Prostate gland (tissue), 2 donors: ENCODE measurements around the gene PDP2. TPM values are rescaled to one million over a fixed set of nuclear protein-coding genes. Genes with fewer than 3 reads are reported as not detected.
"Not testable (repeated sequence)": the region's sequence is repeated elsewhere in the genome, so short reads cannot be mapped to it uniquely, and the experiment has no call there.

ENCODE experiments used
- DNase-seq: peaks from one replicate; pipeline ENCODE4 v3.0.0-alpha.2; 2019; ENCODE audit warnings: low spot score
- H3K27ac ChIP-seq, 2 donors: fragments of 200-600 bp; sonication (generic); 2 replicates each; pipeline ENCODE4 v1.5.1; 2017 to 2019
- H3K27me3 ChIP-seq: fragments of 200-600 bp; sonication (generic); replicated peaks from 2 replicates; pipeline ENCODE4 v1.5.1; 2019; ENCODE audit not compliant: insufficient read depth
- H3K36me3 ChIP-seq, 2 donors: fragments of 200-600 bp; sonication (generic); 1 replicate in 1 of 2; 2 replicates in 1 of 2; pipeline versions ENCODE4 v1.5.1 to v1.8.1; 2017 to 2019
- H3K4me1 ChIP-seq: fragments of 200-600 bp; sonication (generic); replicated peaks from 2 replicates; pipeline ENCODE4 v1.5.1; 2019
- H3K4me3 ChIP-seq, 2 donors: fragments of 200-600 bp; sonication (generic); 2 replicates each; pipeline ENCODE4 v1.5.1; 2017 to 2019
- H3K9me3 ChIP-seq: fragments of 200-600 bp; sonication (generic); 2 replicates; pipeline ENCODE4 v1.5.1; 2017
- POLR2A ChIP-seq: fragments of 450-650 bp; IDR thresholded peaks from one replicate; pipeline ENCODE4 v1.6.1; 2016; ENCODE audit warnings: antibody characterized with exemption, mild to moderate bottlenecking
- POLR2AphosphoS5 ChIP-seq: sonication (generic); formaldehyde crosslinking; IDR thresholded peaks from one replicate; pipeline ENCODE4 v1.6.1; 2017; ENCODE audit warnings: antibody characterized with exemption
- WGBS: methylation state at CpG from one replicate; pipeline ENCODE4 v1.1.5; 2018; 5-methylcytosine and 5-hydroxymethylcytosine counted together
- intact Hi-C: fragments of 100-400 bp; cut with DNase I; formaldehyde crosslinking; loops from one replicate; pipeline ENCODE4 v1.14.2; 2022
- total RNA-seq, 2 donors: library from RNA; depleted of rRNA; stranded (reverse); fragments of >200 nt; gene quantifications; one replicate each; pipeline ENCODE4 v1.1.0, GENCODE V29; 2016
- TF ChIP-seq, protein P1 (sequence below), 4 experiments: fragments of 200-600 bp in 2 of 4; fragments of 450-650 bp in 2 of 4; sonication (generic) in 2 of 4; IDR thresholded peaks; 1 replicate in 3 of 4; 2 replicates in 1 of 4; pipeline ENCODE4 v1.5.1; 2016 to 2019; ENCODE audit warnings: antibody characterized with exemption in 4 of 4, mild to moderate bottlenecking in 2 of 4, moderate library complexity in 2 of 4

Gene PDP2
- total RNA-seq, 2 donors from 2014 or later = 9.2 to 21.9 TPM

DNA sequence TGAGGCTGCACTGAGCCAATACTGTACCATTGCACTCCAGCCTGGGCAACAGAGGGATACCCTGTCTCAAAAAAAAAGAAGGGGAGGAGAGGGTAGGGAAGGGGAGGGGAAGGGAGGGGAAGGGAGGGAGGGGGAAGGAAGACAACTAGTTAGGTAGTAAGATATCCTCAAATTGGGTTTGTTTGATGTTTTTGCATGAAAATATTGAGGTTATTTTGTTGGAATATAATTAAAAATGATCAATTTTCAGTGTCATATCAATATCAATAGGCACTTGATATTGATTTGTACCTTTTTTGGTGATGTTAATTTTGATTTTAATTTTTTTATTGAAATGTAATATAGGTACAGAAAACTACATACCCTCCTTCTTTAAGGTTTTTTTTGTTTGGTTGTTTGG, 16.6 kb upstream of the PDP2 start:
- Histone ChIP-seq H3K36me3 (no peaks in the 10 kb centered on the region), H3K4me1 (no peaks in the 10 kb centered on the region), H3K4me3 (no peak overlapping the region), H3K9me3 (no peaks in the 10 kb centered on the region), H3K27me3 (no peaks in the 10 kb centered on the region), H3K27ac (no peak overlapping the region)
- DNase-seq = no peak
- TF ChIP-seq POLR2AphosphoS5 (no peak), POLR2A (no peak)
- TF ChIP-seq, protein P1, sequence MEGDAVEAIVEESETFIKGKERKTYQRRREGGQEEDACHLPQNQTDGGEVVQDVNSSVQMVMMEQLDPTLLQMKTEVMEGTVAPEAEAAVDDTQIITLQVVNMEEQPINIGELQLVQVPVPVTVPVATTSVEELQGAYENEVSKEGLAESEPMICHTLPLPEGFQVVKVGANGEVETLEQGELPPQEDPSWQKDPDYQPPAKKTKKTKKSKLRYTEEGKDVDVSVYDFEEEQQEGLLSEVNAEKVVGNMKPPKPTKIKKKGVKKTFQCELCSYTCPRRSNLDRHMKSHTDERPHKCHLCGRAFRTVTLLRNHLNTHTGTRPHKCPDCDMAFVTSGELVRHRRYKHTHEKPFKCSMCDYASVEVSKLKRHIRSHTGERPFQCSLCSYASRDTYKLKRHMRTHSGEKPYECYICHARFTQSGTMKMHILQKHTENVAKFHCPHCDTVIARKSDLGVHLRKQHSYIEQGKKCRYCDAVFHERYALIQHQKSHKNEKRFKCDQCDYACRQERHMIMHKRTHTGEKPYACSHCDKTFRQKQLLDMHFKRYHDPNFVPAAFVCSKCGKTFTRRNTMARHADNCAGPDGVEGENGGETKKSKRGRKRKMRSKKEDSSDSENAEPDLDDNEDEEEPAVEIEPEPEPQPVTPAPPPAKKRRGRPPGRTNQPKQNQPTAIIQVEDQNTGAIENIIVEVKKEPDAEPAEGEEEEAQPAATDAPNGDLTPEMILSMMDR (IDR thresholded peaks at IDR 0.05) = no peak
- intact Hi-C loops = loop anchor here (10.0 kb wide), 1 partner anchor 459 kb away; no protein-coding TSS in a partner anchor

DNA sequence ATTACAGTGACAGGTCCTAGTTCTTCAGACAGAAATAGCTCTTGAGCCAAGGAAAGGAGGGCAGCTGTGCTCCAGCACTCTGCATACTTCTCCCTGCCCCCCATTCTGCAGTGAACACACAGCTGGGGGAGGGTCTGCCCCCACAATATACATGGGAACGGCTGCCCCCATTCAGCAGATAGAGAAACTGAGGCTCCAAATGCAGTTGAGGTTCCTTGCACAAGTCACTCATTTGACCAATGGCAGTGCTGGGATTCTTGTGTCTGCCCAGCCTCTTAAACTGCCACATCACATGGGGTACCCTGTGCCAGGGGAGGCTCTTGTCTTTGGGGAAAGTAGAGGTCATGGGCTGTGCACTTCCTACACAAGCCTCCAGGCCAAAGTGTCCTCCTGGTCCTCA, 10.9 kb upstream of the PDP2 start:
- H3K27ac ChIP-seq = no peak overlapping the region
- intact Hi-C loops = loop anchor here (10.0 kb wide), 1 partner anchor 465 kb away; no protein-coding TSS in a partner anchor
- no peaks in the 10 kb centered on the region for H3K27me3 ChIP-seq
- WGBS = 100% methylated on average over 1 of the region's 1 CpG
- no peak overlapping the region for H3K4me3 ChIP-seq
- DNase-seq = no peak
- H3K36me3 ChIP-seq = no peaks in the 10 kb centered on the region
- H3K4me1 ChIP-seq = no peaks in the 10 kb centered on the region
- no peaks in the 10 kb centered on the region for H3K9me3 ChIP-seq
- TF ChIP-seq POLR2AphosphoS5 = no peak
- TF ChIP-seq, protein P1 (IDR thresholded peaks at IDR 0.05) = no peak
- no peak for TF ChIP-seq POLR2A

GRCh38 chr16:66871363-66871762, 9.0 kb upstream of the PDP2 start:
- not testable (repeated sequence) for H3K27ac ChIP-seq, H3K4me1 ChIP-seq, H3K36me3 ChIP-seq, DNase-seq, H3K4me3 ChIP-seq, H3K27me3 ChIP-seq, H3K9me3 ChIP-seq
- 95% methylated on average over 2 of the region's 2 CpGs for WGBS
- intact Hi-C loops = loop anchor here (5.0 kb wide), 1 partner anchor 39 kb away; the partner anchor contains the start of gene NAE1

DNA sequence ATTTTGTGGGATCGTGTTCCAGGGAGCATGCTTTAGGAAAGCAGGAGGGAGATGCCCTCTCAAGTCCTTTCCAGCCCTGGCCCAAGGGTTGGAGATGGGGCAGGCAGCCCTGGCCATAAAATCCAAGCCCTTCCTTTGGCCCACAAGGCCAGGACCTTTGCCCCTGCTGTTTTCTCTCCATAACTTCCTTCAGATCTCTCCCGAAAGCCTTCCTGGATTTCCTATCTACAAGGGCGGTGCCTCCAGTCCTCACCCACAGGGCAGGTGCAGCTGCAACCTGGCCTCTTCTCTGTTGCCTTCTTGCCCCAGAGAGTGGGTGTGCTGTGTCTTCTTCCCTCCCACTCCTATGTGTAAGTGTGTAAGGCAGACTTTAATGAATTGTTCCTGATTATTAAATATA, 8.5 kb upstream of the PDP2 start:
- intact Hi-C loops = loop anchor here (2.0 to 5.0 kb wide), 2 partner anchors 40 to 143 kb away; partner anchors contain the start of gene NAE1
- no peak for DNase-seq
- no peaks in the 10 kb centered on the region for H3K4me1 ChIP-seq
- no peaks in the 10 kb centered on the region for H3K27me3 ChIP-seq
- H3K36me3 ChIP-seq = no peaks in the 10 kb centered on the region
- 87% methylated on average over 3 of the region's 3 CpGs for WGBS
- H3K9me3 ChIP-seq = no peaks in the 10 kb centered on the region
- H3K4me3 ChIP-seq = no peak overlapping the region
- H3K27ac ChIP-seq = no peak overlapping the region
- TF ChIP-seq POLR2A (no peak), POLR2AphosphoS5 (no peak)
- TF ChIP-seq, protein P1 (IDR thresholded peaks at IDR 0.05) = no peak

DNA sequence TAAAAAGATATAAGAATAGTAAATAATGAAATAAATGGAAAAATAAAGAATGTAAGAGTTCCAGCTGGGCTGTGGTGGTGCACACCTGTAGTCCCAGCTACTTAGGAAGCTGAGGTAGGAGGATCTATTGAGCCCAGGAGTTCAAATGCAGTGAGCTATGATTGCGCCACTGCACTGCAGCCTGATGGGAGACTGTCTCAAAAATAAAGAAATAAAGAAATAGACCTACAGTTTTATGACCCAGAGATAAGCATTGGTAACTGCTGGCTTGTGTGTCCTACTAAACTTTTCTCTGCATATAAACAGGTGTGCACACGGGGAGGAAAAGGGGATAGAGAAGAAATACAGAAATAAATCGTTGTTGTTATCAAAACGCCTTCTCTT, 7.8 kb upstream of the PDP2 start:
- Histone ChIP-seq H3K9me3 (no peaks in the 10 kb centered on the region), H3K36me3 (no peaks in the 10 kb centered on the region), H3K27me3 (no peaks in the 10 kb centered on the region), H3K4me1 (no peaks in the 10 kb centered on the region), H3K27ac (peak overlapping the region in 1 of 2 donors; percentile 33), H3K4me3 (peak overlapping the region; percentile 20 to 22)
- TF ChIP-seq POLR2AphosphoS5 = no peak
- TF ChIP-seq, protein P1 (IDR thresholded peaks at IDR 0.05) = no peak
- no peak for TF ChIP-seq POLR2A
- DNase-seq = no peak
- intact Hi-C loops = loop anchor here (2.0 to 5.0 kb wide), 2 partner anchors 40 to 144 kb away; partner anchors contain the start of gene NAE1
- WGBS = 39% methylated on average over 4 of the region's 4 CpGs
